HG03095 (cell line): ENCODE data around the gene SLAMF8.

ENCODE experiments used
- ATAC-seq: cut with Tn5 transposase; IDR thresholded peaks from one replicate; pipeline ENCODE4 v1.9.1; 2021; ENCODE audit warnings: moderate library complexity; ENCODE audit not compliant: unreplicated experiment

Gene SLAMF8

GRCh38 chr1:159826441-159827101, at the start of gene SLAMF8:
SLAMF8 (plus strand) TSS chr1:159826873; CDS start chr1:159826899, 26 bp downstream.
- no peak for ATAC-seq

DNA sequence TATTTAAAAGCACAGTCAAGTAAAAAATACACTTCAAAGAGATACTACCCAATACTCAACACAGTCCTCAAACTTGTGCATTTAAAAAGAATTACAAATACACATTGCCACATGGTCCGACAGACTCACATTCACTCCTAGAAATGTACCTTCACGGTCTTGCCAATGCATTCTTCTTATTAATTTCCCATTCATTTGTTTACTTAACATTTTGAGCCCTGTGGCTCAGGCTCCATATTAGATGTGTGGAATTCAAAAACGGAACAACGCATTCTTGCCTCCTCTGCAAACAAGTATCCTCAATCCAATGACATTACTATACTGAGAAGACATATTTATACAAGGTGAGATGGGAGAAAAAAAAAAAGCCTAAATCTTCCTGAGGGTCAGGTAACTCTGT, 48.4 kb upstream of the SLAMF8 start:
- no peak for ATAC-seq

GRCh38 chr1:159779403-159779851, 47.2 kb upstream of the SLAMF8 start:
- ATAC-seq: no peak

DNA sequence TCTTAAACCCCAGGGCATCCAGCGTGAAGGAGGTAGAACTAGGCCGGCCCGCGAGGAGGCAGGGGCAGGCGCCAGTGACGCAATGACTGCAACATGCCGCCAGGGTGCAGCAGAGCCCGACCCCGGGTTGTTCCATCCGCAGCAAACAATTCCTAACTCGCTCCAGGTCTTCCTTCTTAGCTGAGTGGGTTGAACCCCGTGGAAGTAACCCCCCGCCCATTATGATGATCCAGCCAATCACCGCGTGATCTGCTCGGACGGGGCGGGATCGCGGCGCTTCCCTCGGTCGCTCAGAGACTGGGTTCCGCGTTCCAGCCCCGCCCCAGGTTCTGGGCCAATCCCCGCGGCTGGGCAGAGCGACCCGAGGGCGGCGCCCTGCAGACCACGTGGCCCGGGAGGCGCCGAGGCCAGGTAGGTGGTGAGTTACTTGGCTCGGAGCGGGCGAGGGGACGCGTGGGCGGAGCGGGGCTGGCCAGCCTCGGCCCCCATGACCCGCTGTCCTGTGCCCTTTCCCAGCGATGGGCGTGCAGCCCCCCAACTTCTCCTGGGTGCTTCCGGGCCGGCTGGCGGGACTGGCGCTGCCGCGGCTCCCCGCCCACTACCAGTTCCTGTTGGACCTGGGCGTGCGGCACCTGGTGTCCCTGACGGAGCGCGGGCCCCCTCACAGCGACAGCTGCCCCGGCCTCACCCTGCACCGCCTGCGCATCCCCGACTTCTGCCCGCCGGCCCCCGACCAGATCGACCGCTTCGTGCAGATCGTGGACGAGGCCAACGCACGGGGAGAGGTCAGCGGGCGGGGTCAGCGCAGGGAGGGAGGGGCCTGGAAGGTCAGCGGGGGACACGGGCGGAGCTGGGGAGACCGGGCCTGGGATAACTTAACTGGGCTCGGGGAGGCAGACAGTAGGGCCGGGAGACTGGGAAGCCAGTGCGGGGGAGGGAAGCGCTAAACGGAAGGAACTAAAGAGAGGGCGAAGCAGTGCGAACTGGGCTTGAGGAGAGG, 45.8 kb upstream of the SLAMF8 start, which contains the start of gene DUSP23:
TSS of gene DUSP23 (plus strand) at position 380 of the 1,000 bp plus-strand sequence. CDS start at position 519, 139 bp downstream.
- peak; percentile 98 for ATAC-seq

GRCh38 chr1:159781992-159782391, 44.7 kb upstream of the SLAMF8 start:
- no peak for ATAC-seq

GRCh38 chr1:159783724-159784123, 42.9 kb upstream of the SLAMF8 start:
- no peak for ATAC-seq

DNA sequence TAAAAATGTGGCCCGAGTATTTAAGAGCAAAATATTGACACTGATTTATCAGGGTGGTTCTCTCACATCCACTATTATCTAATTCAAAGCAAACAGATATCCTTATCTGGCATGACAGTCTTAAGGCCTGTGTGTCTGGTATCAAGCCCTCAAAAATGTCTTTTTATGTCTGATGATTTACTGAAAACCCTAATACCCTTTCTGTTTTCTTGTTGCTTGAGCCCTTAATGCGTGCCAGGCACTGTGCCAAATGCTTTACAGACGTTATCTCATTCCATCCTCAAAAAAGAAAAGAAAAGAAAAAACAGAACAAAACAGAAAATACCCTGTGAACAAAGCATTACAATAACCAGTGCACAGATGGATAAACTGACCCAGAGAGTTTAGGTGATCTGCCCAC, 40.2 kb upstream of the SLAMF8 start:
- ATAC-seq: no peak

DNA sequence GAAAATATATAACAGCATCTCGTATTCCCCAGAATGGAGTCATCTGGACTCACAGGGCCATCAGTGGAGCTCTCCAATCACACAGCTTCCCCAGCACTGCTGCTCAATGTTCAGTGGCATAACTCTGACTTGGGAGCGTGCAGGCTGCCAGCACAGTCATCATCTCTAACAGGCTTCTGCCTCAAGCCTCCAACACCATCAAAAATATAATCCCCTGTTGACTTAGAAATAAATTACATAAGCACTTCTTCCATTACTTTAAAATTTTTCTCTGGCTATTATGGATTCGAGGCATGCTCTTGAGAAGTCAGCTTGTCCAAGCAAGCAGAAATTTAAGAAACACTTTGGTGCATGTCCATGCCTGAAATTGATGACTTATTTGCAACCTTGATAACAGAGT, 39.7 kb upstream of the SLAMF8 start:
- ATAC-seq: no peak

DNA sequence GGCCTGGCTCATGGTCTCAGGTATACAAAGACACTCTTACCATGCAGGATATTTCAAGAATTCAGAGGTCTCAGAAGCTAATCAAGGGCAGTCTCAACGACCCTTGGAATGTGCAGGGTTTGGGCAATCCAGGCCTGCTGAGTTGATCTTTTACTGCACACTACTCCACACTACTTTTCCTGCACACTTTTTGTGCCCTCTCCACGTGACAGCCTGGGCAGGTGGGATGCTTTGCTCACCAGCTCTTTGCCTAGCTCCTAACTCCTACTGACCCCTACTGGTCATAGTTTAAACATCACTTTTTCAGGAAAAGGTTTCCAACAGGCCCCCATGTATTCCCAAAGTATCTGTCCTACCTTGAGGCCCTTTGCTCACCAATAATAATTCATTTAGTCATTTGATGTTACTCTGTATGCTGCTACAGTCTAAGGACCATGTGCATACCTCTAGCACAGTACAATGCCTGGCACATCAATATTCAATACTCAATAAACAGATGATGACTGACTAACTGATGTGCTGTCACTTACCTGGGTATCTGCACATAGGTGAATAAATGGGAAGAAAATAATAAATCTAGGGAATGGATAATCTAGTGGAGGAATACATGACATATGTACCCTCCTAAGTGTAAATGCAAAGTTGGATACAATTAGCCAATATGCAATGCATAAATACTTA, 36.3 kb upstream of the SLAMF8 start:
- no peak for ATAC-seq

DNA sequence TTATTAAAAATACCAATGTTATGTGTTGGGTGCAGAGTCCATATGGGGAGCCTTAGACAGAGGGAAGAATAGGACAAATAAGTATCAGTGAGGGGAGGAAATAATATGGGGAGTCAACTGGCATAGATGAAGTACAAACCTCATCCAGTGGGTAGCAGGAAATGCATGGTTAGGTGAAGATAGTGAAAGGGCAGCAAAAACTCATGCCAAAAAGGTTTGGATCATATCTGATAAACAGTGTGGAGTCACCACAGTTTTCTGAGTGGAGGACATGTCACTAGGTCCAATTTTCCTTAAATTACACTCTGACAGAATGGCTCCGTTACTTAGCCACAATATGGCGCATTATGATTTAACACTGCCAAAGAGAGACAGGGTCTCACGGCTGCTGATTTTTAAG, 35.6 kb upstream of the SLAMF8 start:
- no peak for ATAC-seq

DNA sequence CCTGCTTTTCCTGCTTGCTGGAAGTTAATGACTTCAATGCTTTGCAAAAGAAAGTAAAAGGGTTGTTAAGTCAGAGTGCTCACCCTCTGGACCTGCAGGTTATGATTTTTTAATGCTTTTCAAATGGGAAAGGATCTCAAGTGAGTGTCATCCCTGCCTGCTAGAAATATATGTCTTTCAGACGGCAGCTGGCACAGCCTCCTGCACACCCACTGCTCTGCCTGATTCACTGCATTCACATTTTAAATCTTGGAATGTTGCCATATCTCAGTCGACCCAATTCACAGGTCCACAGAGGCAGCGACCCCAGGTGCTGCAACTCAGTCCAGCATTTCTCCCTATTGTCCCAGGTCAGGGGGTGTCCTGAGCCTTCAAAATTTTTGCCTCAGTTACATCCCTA, 35.2 kb upstream of the SLAMF8 start:
- ATAC-seq: no peak

- no peak for ATAC-seq
These were observed 31.1 kb upstream of the SLAMF8 start for GRCh38 chr1:159795534-159795933.

DNA sequence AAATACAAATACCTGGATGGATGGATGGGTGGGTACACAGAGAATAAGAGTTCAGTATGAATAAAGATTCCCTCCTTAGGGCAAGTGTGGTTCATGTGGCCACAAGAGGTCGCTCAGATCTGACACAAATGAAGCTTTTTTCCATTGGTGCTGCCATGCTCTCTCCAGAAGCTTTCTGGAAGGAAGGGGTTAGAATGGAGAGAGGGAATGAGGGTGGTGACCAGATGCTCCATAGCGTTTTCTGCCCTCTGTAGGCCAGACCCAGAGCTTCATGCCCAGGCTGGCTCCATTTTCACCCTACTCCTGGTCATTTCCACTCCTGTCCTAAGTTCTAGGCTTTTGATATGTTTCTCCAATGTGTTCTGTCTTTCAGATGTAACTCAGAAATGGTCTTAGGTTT, 27.8 kb upstream of the SLAMF8 start:
- no peak for ATAC-seq

DNA sequence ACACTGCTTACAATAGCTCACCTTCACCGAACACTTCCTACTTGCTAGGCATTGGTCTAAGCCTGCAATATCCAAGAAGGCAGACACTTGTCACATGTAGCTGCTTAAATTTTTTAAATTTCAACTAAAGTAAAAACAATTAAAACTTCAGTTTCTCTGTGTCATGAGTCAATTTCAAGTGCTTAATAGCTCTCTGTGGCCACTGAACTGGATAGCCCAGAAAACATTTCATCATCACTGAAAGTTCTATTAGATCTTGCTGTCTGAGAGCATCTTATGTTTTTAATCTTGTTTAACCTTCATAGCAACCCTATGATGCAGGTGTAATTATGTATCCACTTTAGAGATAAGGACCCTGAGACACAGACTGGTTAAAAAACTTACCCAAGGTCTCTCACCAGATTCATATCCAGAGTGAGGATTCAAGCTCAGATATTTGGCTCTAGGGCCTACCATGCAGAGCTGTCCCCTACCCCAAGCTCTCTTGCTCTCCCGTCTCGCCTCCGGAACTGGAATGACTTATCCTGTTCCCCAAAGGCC, 27.2 kb upstream of the SLAMF8 start:
- no peak for ATAC-seq

DNA sequence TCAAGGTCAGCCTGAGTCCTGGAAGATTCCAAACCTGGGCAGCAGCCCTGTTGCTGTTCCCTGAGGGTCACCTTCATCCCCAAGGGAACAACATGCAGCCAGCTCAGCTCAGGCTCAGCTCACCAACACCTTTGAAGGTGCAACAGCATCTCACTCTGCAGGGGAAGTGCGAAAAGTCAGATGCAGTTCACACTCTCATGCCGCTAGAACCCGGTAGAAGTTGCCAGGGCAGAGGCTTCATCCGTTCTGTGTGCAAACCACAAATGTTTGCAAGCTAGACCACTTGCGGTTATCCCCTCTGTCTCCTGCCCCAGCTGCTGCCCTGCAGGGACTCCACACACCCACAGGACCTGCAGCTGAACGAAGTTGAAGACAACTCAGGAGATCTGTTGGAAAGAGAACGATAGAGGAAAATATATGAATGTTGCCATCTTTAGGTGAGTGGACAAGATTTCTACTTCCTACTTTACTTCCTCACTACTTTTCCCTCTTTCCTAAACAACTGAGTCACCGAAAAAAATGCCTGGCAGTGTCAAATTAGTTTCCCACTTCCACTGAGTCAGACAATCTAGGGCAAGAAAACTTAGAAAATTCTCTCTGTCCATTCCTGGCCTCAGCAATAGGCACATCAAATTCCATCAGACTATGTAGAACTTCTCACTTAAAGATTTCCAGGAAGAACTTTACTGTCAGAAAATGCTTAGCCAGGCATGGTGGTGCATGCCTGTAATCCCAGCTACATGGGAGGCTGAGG, 26.3 kb upstream of the SLAMF8 start:
- ATAC-seq: no peak

GRCh38 chr1:159802111-159802510, 24.6 kb upstream of the SLAMF8 start, which contains the start of gene FCRL6:
FCRL6 (plus strand) TSS chr1:159802360; CDS start chr1:159802425, 65 bp downstream.
- no peak for ATAC-seq

- no peak for ATAC-seq
These were observed 22.6 kb upstream of the SLAMF8 start for GRCh38 chr1:159803956-159804689.

GRCh38 chr1:159804924-159805323, 21.7 kb upstream of the SLAMF8 start:
- ATAC-seq: no peak

DNA sequence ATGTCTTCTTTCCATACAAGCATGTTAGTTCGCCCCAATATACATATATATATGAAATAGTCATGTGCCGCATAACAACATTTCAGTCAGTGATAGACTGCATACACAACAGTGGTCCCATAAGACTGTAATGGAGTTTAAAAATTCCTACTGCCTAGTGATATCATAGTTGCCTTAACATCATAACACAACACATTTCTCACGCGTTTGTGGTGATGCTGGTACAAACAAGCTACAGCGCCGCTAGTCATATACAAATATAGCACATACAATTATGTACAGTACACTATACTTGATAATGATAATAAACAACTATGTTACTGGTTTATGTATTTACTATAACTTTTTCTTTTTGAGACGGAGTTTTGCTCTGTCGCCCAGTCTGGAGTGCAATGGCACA, 10.7 kb upstream of the SLAMF8 start:
- ATAC-seq: no peak
